ENCODE data around the gene CTNNA2. TPM values are rescaled to one million over a fixed set of nuclear protein-coding genes. Genes with fewer than 3 reads are reported as not detected.

The CTNNA2 gene
- total RNA-seq, 1 experiment from 2014 or later = 5.5 TPM

GRCh38 chr2:80621656-80622055 is 1108.8 kb downstream of the CTNNA2 start:
- Histone ChIP-seq H3K79me1 (ENCODE audit: insufficient read depth, low read depth, low read length, poor library complexity, severe bottlenecking) (no peaks in the 10 kb centered on the region), H2BK120ac (ENCODE audit: low read depth, low read length, poor library complexity, severe bottlenecking) (no peak overlapping the region), H4K5ac (ENCODE audit: insufficient read length, low read depth, low read length) (no peak overlapping the region), H3K18ac (ENCODE audit: insufficient read length, low read depth, low read length) (no peak overlapping the region), H2BK5ac (ENCODE audit: insufficient read length, low read length) (no peak overlapping the region), H3K4me2 (ENCODE audit: insufficient read depth, insufficient read length, low read length) (no peak overlapping the region), H3K4ac (ENCODE audit: low read depth, low read length) (no peak overlapping the region), H3K27ac (ENCODE audit: insufficient read length, low read depth, low read length) (no peak overlapping the region), H2BK15ac (ENCODE audit: low read depth, low read length) (no peak overlapping the region), H3K9me3 (ENCODE audit: control insufficient read depth, low read depth, low read length) (no peaks in the 10 kb centered on the region), H4K91ac (ENCODE audit: insufficient read length, low read depth, low read length) (no peak overlapping the region), H3K23me2 (ENCODE audit: insufficient read length, low read depth, low read length, poor library complexity, severe bottlenecking) (no peaks in the 10 kb centered on the region), H4K20me1 (ENCODE audit: control insufficient read depth, insufficient read depth, insufficient read length) (no peaks in the 10 kb centered on the region), H3K79me2 (ENCODE audit: insufficient read depth, low read length) (no peaks in the 10 kb centered on the region), H2AFZ (ENCODE audit: low read length) (no peak overlapping the region), H2BK20ac (ENCODE audit: low read depth, low read length, poor library complexity, severe bottlenecking) (no peak overlapping the region), H3T11ph (ENCODE audit: low read length) (no peak overlapping the region), H3K14ac (ENCODE audit: insufficient read depth, low read length) (no peak overlapping the region), H3K27me3 (ENCODE audit: insufficient read depth, low read length) (no peaks in the 10 kb centered on the region), H3K56ac (ENCODE audit: insufficient read length, low read depth, low read length) (no peak overlapping the region), H4K8ac (replicated peaks; ENCODE audit: insufficient read length, low read depth, low read length) (no peak overlapping the region), H3K4me1 (ENCODE audit: insufficient read depth, low read length) (no peaks in the 10 kb centered on the region), H3K9ac (ENCODE audit: extremely low read depth, insufficient read length, low read length) (no peak overlapping the region), H2AK5ac (ENCODE audit: insufficient read length, low read length) (no peak overlapping the region), H2BK12ac (ENCODE audit: insufficient read length, low read depth, low read length) (no peak overlapping the region), H3K23ac (ENCODE audit: insufficient read length, low read depth, low read length) (no peak overlapping the region)
- no peak for TF ChIP-seq CTCF (conservative IDR thresholded peaks at IDR 0.05)
- no CpG with 5 or more reads among the region's 3 CpGs for WGBS (ENCODE audit: extremely low coverage, insufficient read length, low lambda C conversion rate)
- peaks cover 0 to 3% of the 10 kb centered on the region in 2 experiments; a peak in 2 of 4 replicates for H3K4me1 Mint-ChIP-seq
- no peak overlapping the region for H3K4me3 Mint-ChIP-seq
- peak overlapping the region in 1 of 3 experiments; percentile 16; a peak in 1 of 7 replicates for H3K27ac Mint-ChIP-seq
- no peaks in the 10 kb centered on the region for H3K36me3 Mint-ChIP-seq (ENCODE audit: insufficient read depth in 1 of 3, low read depth in 3 of 3)
- no peaks in the 10 kb centered on the region for H3K27me3 Mint-ChIP-seq (ENCODE audit: low read depth)
- H3K9me3 Mint-ChIP-seq = peaks cover 0 to 2% of the 10 kb centered on the region in 2 experiments; a peak in 2 of 5 replicates
- DNase-seq = no peak

Data from H9 (cell line).